ENCODE data around the gene DLK2.
A peak's percentile ranks its signal among the peaks of the same experiment; 100 is the strongest.
"Not testable (repeated sequence)": the region's sequence is repeated elsewhere in the genome, so short reads cannot be mapped to it uniquely, and the experiment has no call there.

DLK2 gene

GRCh38 chr6:43455531-43456428, at the start of gene DLK2:
TSS of gene DLK2 (minus strand) at chr6:43455548. CDS start at chr6:43454825, 723 bp downstream.
- DNase-seq: peak; percentile 45

- DNase-seq: no peak
Measured at GRCh38 chr6:43503443-43503842, 48.1 kb upstream of the DLK2 start.

- DNase-seq: no peak
Measured at GRCh38 chr6:43502666-43503065, 47.3 kb upstream of the DLK2 start.

GRCh38 chr6:43500921-43501320, 45.6 kb upstream of the DLK2 start:
- no peak for DNase-seq

GRCh38 chr6:43499028-43499815, 43.9 kb upstream of the DLK2 start:
- DNase-seq: no peak

- DNase-seq: not testable (repeated sequence)
Measured at GRCh38 chr6:43498291-43498690, 42.9 kb upstream of the DLK2 start.

GRCh38 chr6:43497689-43498088, 42.3 kb upstream of the DLK2 start:
- DNase-seq: no peak

- no peak for DNase-seq
Measured at GRCh38 chr6:43497129-43497396, 41.7 kb upstream of the DLK2 start.

GRCh38 chr6:43496370-43497128, 41.2 kb upstream of the DLK2 start:
- no peak for DNase-seq

- DNase-seq: no peak
Measured at GRCh38 chr6:43495409-43495941, 40.1 kb upstream of the DLK2 start.

- no peak for DNase-seq
Measured at GRCh38 chr6:43494766-43495165, 39.4 kb upstream of the DLK2 start.

- DNase-seq: no peak
Measured at GRCh38 chr6:43494321-43494720, 39.0 kb upstream of the DLK2 start.

GRCh38 chr6:43493833-43494232, 38.5 kb upstream of the DLK2 start:
- no peak for DNase-seq

GRCh38 chr6:43493230-43493629, 37.9 kb upstream of the DLK2 start:
- no peak for DNase-seq

- DNase-seq: no peak
Measured at GRCh38 chr6:43492673-43493072, 37.3 kb upstream of the DLK2 start.

GRCh38 chr6:43491750-43492661, 36.7 kb upstream of the DLK2 start:
- peak; percentile 60 for DNase-seq

- DNase-seq: no peak
Measured at GRCh38 chr6:43490523-43490939, 35.2 kb upstream of the DLK2 start.

GRCh38 chr6:43489277-43490072, 34.1 kb upstream of the DLK2 start:
- no peak for DNase-seq

GRCh38 chr6:43488667-43489276, 33.4 kb upstream of the DLK2 start:
- no peak for DNase-seq

- no peak for DNase-seq
Measured at GRCh38 chr6:43481591-43482236, 26.4 kb upstream of the DLK2 start.

All from DMS79 (cell line).